IMR-90 (cell line): ENCODE measurements around the gene SNX30. TPM values are rescaled to one million over a fixed set of nuclear protein-coding genes. Genes with fewer than 3 reads are reported as not detected.

Experiments used
- ATAC-seq: fragments of 200-7000 bp; cut with Tn5 transposase; 2 replicates; pipeline ENCODE4 v1.9.1; 2020; ENCODE audit warnings: low read depth, mild to moderate bottlenecking, moderate library complexity
- BruUV-seq: library from RNA; stranded (reverse); fragments of 400-500 nt; replicated peaks from 2 replicates; lab custom pipeline; 2021; lab: Mats Ljungman, UMichigan
- CTCF ChIA-PET: fragments of 300-600 bp; formaldehyde crosslinking; extraction: SDS; loops from one replicate; lab custom pipeline; 2021; ENCODE audit warnings: antibody characterized with exemption; lab: Yijun Ruan, JAX
- POLR2A ChIA-PET: fragments of 300-600 bp; sonication (Branson Sonifier 250); formaldehyde crosslinking; loops from one replicate; lab custom pipeline; 2022; ENCODE audit warnings: antibody characterized with exemption; ENCODE audit not compliant: unreplicated experiment; lab: Charles Lee
- DNase-seq: peaks from one replicate; pipeline ENCODE4 v3.0.0; 2013
- H2AFZ ChIP-seq: replicated peaks from 2 replicates; pipeline ENCODE3; 2013; ENCODE audit warnings: low read length, mild to moderate bottlenecking; ENCODE audit not compliant: poor library complexity
- H2AK5ac ChIP-seq: 2 replicates; pipeline ENCODE4 v1.6.1; 2013; ENCODE audit warnings: low read depth, low read length, inconsistent platforms
- H2AK9ac ChIP-seq: replicated peaks from 2 replicates; pipeline ENCODE3; 2013; ENCODE audit warnings: mild to moderate bottlenecking, low read depth, low read length, moderate library complexity; ENCODE audit not compliant: poor library complexity
- H2BK120ac ChIP-seq: 2 replicates; pipeline ENCODE4 v1.6.1; 2013; ENCODE audit warnings: low read depth, low read length, inconsistent platforms
- H2BK15ac ChIP-seq: 3 replicates; pipeline ENCODE4 v1.6.1; 2013; ENCODE audit warnings: low read depth, low read length, inconsistent platforms
- H2BK20ac ChIP-seq: 2 replicates; pipeline ENCODE4 v1.6.1; 2013; ENCODE audit warnings: low read depth, mild to moderate bottlenecking, inconsistent platforms, low read length, moderate library complexity
- H2BK5ac ChIP-seq: 2 replicates; pipeline ENCODE4 v1.6.1; 2013; ENCODE audit warnings: mild to moderate bottlenecking, low read depth, low read length, inconsistent platforms; ENCODE audit not compliant: poor library complexity, severe bottlenecking
- H3K14ac ChIP-seq: replicated peaks from 2 replicates; pipeline ENCODE4 v1.6.1; 2013; ENCODE audit warnings: low read depth, low read length, inconsistent platforms
- H3K18ac ChIP-seq: 2 replicates; pipeline ENCODE4 v1.6.1; 2013; ENCODE audit warnings: low read depth, low read length, control low read depth
- H3K23ac ChIP-seq: 2 replicates; pipeline ENCODE4 v1.6.1; 2013; ENCODE audit warnings: low read depth, low read length, inconsistent platforms
- H3K27ac ChIP-seq: 2 replicates; pipeline ENCODE4 v1.5.1; 2013; ENCODE audit warnings: mild to moderate bottlenecking, control low read depth, low read length; ENCODE audit not compliant: insufficient read depth
- H3K27me3 ChIP-seq: 2 replicates; pipeline ENCODE4 v1.6.1; 2013; ENCODE audit warnings: low read length; ENCODE audit not compliant: control insufficient read depth, insufficient read depth
- H3K36me3 ChIP-seq: 2 replicates; pipeline ENCODE4 v1.6.1; 2013; ENCODE audit warnings: low read length, mixed read lengths; ENCODE audit not compliant: control insufficient read depth, insufficient read depth
- H3K4ac ChIP-seq: 2 replicates; pipeline ENCODE4 v1.6.1; 2013; ENCODE audit warnings: low read depth, low read length, inconsistent platforms
- H3K4me1 ChIP-seq: 2 replicates; pipeline ENCODE4 v1.6.1; 2013; ENCODE audit warnings: low read length, mixed read lengths; ENCODE audit not compliant: control insufficient read depth, insufficient read depth
- H3K4me2 ChIP-seq: 2 replicates; pipeline ENCODE4 v1.6.1; 2013; ENCODE audit warnings: low read depth, mild to moderate bottlenecking, control low read depth, low read length, moderate library complexity
- H3K4me3 ChIP-seq: 2 replicates; pipeline ENCODE4 v1.5.1; 2013; ENCODE audit warnings: low read depth, mild to moderate bottlenecking, control low read depth, low read length, moderate library complexity; ENCODE audit not compliant: insufficient read depth
- H3K56ac ChIP-seq: 2 replicates; pipeline ENCODE4 v1.6.1; 2013; ENCODE audit warnings: low read length, inconsistent platforms; ENCODE audit not compliant: insufficient read depth; ENCODE audit errors: extremely low read depth
- H3K79me1 ChIP-seq, 2 experiments: 2 replicates each; pipeline ENCODE4 v1.6.1; 2013; ENCODE audit warnings: low read length in 2 of 2, inconsistent platforms in 1 of 2, low read depth in 1 of 2
- H3K9ac ChIP-seq: 2 replicates; pipeline ENCODE4 v1.6.1; 2013; ENCODE audit warnings: low read depth, low read length, control low read depth
- H3K9me1 ChIP-seq: 2 replicates; pipeline ENCODE4 v1.6.1; 2013; ENCODE audit warnings: low read length, inconsistent platforms; ENCODE audit not compliant: insufficient read depth
- H3K9me3 ChIP-seq: 2 replicates; pipeline ENCODE4 v1.6.1; 2013; ENCODE audit warnings: low read length; ENCODE audit not compliant: control insufficient read depth, insufficient read depth
- H4K20me1 ChIP-seq: 2 replicates; pipeline ENCODE4 v1.6.1; 2013; ENCODE audit warnings: low read length, inconsistent platforms; ENCODE audit not compliant: insufficient read depth
- H4K5ac ChIP-seq: 2 replicates; pipeline ENCODE4 v1.6.1; 2013; ENCODE audit warnings: mild to moderate bottlenecking, low read depth, low read length, control low read depth
- H4K8ac ChIP-seq, 2 experiments: 2 replicates each; pipeline ENCODE4 v1.6.1; 2013; ENCODE audit warnings: low read depth in 2 of 2, low read length in 2 of 2, control low read depth in 1 of 2, inconsistent platforms in 1 of 2
- H4K91ac ChIP-seq: 2 replicates; pipeline ENCODE4 v1.6.1; 2013; ENCODE audit warnings: low read depth, low read length, inconsistent platforms; ENCODE audit not compliant: insufficient read depth
- BHLHE40 ChIP-seq: fragments of 150-350 bp; IDR thresholded peaks from 2 replicates; pipeline ENCODE4 v1.6.1; 2016; ENCODE audit warnings: mild to moderate bottlenecking, low read depth, low read length
- CEBPB ChIP-seq: IDR thresholded peaks from 2 replicates; pipeline ENCODE4 v1.6.1; 2012; ENCODE audit warnings: low read depth, low read length, improper control_type of control experiment
- CHD1 ChIP-seq: IDR thresholded peaks from 2 replicates; pipeline ENCODE4 v1.6.1; 2012; ENCODE audit warnings: low read depth, low read length, improper control_type of control experiment
- FOS ChIP-seq: fragments of 150-350 bp; IDR thresholded peaks from 2 replicates; pipeline ENCODE4 v1.6.1; 2016; ENCODE audit warnings: low read depth, low read length
- MAFK ChIP-seq: IDR thresholded peaks from 2 replicates; pipeline ENCODE4 v1.6.1; 2012; ENCODE audit warnings: low read depth, low read length, improper control_type of control experiment
- MAZ ChIP-seq: IDR thresholded peaks from 2 replicates; pipeline ENCODE4 v1.6.1; 2012; ENCODE audit warnings: low read depth, mild to moderate bottlenecking, low read length, improper control_type of control experiment, moderate library complexity, borderline replicate concordance
- MXI1 ChIP-seq: IDR thresholded peaks from 2 replicates; pipeline ENCODE4 v1.6.1; 2012; ENCODE audit warnings: low read depth, mild to moderate bottlenecking, low read length, moderate library complexity, borderline replicate concordance
- NFE2L2 ChIP-seq: fragments of 150-350 bp; IDR thresholded peaks from 2 replicates; pipeline ENCODE4 v1.6.1; 2016; ENCODE audit warnings: low read depth, mild to moderate bottlenecking, low read length
- POLR2A ChIP-seq: IDR thresholded peaks from 2 replicates; pipeline ENCODE4 v1.6.1; 2012; ENCODE audit warnings: mild to moderate bottlenecking, low read depth, low read length
- RAD21 ChIP-seq: IDR thresholded peaks from 2 replicates; pipeline ENCODE4 v1.6.1; 2012; ENCODE audit warnings: low read length, improper control_type of control experiment
- RCOR1 ChIP-seq: IDR thresholded peaks from 2 replicates; pipeline ENCODE4 v1.6.1; 2012; ENCODE audit warnings: mild to moderate bottlenecking, low read length, improper control_type of control experiment; ENCODE audit not compliant: insufficient replicate concordance
- RFX5 ChIP-seq: IDR thresholded peaks from 2 replicates; pipeline ENCODE4 v1.8.0; 2012; ENCODE audit warnings: low read depth, mild to moderate bottlenecking, low read length, moderate library complexity
- WGBS, 2 experiments: methylation state at CpG; one replicate each; pipeline versions ENCODE4 v1.1.5 to v1.1.7; 2013; ENCODE audit warnings: missing lambda C conversion rate in 2 of 2; ENCODE audit not compliant: insufficient read length in 1 of 2; ENCODE audit errors: extremely low coverage in 2 of 2; 5-methylcytosine and 5-hydroxymethylcytosine counted together
- dilution Hi-C: fragments of 300-500 bp; cut with HindIII; formaldehyde crosslinking; loops from one replicate; pipeline ENCODE4 v1.14.3; 2018; ENCODE audit warnings: low sequenced_read_pairs; ENCODE audit not compliant: unreplicated experiment
- in situ Hi-C: fragments of 300-500 bp; cut with MboI; formaldehyde crosslinking; loops from 3 replicates; pipeline ENCODE4 v1.14.3; 2019; ENCODE audit warnings: low sequenced_read_pairs, inconsistent platforms, mixed read lengths
- intact Hi-C: fragments of 100-400 bp; cut with micrococcal nuclease; formaldehyde crosslinking; loops from 2 replicates; pipeline ENCODE4 v1.10.0; 2022
- polyA plus RNA-seq, 3 experiments: library from polyadenylated mRNA; depleted of rRNA; stranded (reverse); fragments of >200 nt; gene quantifications; 2 replicates each; pipeline ENCODE4 v1.2.3, GENCODE V29; 2012; ENCODE audit warnings: low replicate concordance in 1 of 3
- total RNA-seq: library from RNA; depleted of rRNA; stranded (reverse); fragments of >200 nt; gene quantifications from 2 replicates; pipeline ENCODE4 v1.2.3, GENCODE V29; 2012
- TF ChIP-seq, protein P1 (sequence below): fragments of 150-350 bp; IDR thresholded peaks from 2 replicates; pipeline ENCODE4 v1.6.1; 2016; ENCODE audit warnings: low read depth, mild to moderate bottlenecking, low read length, moderate library complexity, borderline replicate concordance
- TF ChIP-seq, protein P2 (sequence below): conservative IDR thresholded peaks from 2 replicates; pipeline ENCODE4 v1.5.1; 2012; ENCODE audit warnings: mild to moderate bottlenecking, low read depth, low read length, improper control_type of control experiment

SNX30 gene
- total and polyA plus RNA-seq, 2 of the 4 experiments (the other 2 are of a cell fraction): 8.0 to 18.8 TPM

GRCh38 chr9:112764344-112764743, 13.8 kb downstream of the SNX30 start:
- Histone ChIP-seq H2BK20ac (peak overlapping the region; percentile 67), H4K8ac (peak overlapping the region in 1 of 2 experiments; percentile 51; a peak in 2 of 4 replicates), H2AFZ (peak overlapping the region; percentile 44), H2AK9ac (peak overlapping the region; percentile 62), H3K36me3 (no peaks in the 10 kb centered on the region), H3K4me2 (peak overlapping the region; percentile 25), H3K4me3 (no peak overlapping the region), H2AK5ac (peak overlapping the region; percentile 71; the same call in 1 of the 2 replicates), H2BK5ac (peak overlapping the region; percentile 66), H3K4me1 (peaks cover 25% of the 10 kb centered on the region), H3K9ac (no peak overlapping the region), H3K56ac (no peak overlapping the region), H4K91ac (no peak overlapping the region), H3K18ac (no peak overlapping the region; the same call in 1 of the 2 replicates), H3K23ac (peak overlapping the region; percentile 70; the same call in 1 of the 2 replicates), H3K79me1 (peaks cover 27 to 62% of the 10 kb centered on the region in 2 experiments; a peak in 3 of 4 replicates), H3K27me3 (no peaks in the 10 kb centered on the region), H3K9me3 (no peaks in the 10 kb centered on the region), H4K5ac (no peak overlapping the region), H3K4ac (peak overlapping the region; percentile 47), H2BK120ac (peak overlapping the region; percentile 69), H3K27ac (no peak overlapping the region), H3K14ac (peak overlapping the region; percentile 73), H4K20me1 (peaks cover 46% of the 10 kb centered on the region), H2BK15ac (0 out of 3 replicates have a peak overlapping the region, but pooled peaks have one; percentile 78), H3K9me1 (peaks cover 37% of the 10 kb centered on the region)
- BruUV-seq: no TSS peak
- ChIA-PET POLR2A (no interaction called here), CTCF (interaction anchor here (1.1 to 1.2 kb wide), 2 partner anchors 10 to 11 kb away, joined by 4 to 5 read pairs; no protein-coding TSS in a partner anchor)
- DNase-seq (peak; percentile 91), ATAC-seq (peak; percentile 83)
- in situ Hi-C loops: no loop called here
- intact Hi-C loops: no loop called here
- WGBS, 2 experiments: 46% methylated on average over 4 of the region's 5 CpGs; no CpG with 5 or more reads in 1 of the 2 experiments
- no peak for TF ChIP-seq MAFK
- TF ChIP-seq, protein P1, sequence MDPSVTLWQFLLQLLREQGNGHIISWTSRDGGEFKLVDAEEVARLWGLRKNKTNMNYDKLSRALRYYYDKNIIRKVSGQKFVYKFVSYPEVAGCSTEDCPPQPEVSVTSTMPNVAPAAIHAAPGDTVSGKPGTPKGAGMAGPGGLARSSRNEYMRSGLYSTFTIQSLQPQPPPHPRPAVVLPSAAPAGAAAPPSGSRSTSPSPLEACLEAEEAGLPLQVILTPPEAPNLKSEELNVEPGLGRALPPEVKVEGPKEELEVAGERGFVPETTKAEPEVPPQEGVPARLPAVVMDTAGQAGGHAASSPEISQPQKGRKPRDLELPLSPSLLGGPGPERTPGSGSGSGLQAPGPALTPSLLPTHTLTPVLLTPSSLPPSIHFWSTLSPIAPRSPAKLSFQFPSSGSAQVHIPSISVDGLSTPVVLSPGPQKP: no peak
- TF ChIP-seq CEBPB: peak; percentile 98
- TF ChIP-seq CHD1: no peak
- TF ChIP-seq, protein P2, sequence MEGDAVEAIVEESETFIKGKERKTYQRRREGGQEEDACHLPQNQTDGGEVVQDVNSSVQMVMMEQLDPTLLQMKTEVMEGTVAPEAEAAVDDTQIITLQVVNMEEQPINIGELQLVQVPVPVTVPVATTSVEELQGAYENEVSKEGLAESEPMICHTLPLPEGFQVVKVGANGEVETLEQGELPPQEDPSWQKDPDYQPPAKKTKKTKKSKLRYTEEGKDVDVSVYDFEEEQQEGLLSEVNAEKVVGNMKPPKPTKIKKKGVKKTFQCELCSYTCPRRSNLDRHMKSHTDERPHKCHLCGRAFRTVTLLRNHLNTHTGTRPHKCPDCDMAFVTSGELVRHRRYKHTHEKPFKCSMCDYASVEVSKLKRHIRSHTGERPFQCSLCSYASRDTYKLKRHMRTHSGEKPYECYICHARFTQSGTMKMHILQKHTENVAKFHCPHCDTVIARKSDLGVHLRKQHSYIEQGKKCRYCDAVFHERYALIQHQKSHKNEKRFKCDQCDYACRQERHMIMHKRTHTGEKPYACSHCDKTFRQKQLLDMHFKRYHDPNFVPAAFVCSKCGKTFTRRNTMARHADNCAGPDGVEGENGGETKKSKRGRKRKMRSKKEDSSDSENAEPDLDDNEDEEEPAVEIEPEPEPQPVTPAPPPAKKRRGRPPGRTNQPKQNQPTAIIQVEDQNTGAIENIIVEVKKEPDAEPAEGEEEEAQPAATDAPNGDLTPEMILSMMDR: no peak
- no peak for TF ChIP-seq RFX5
- no peak for TF ChIP-seq NFE2L2
- 0 out of 2 replicates have a peak, but pooled peaks have one; percentile 35 for TF ChIP-seq MXI1
- TF ChIP-seq BHLHE40: 0 out of 2 replicates have a peak, but pooled peaks have one; percentile 38
- 0 out of 2 replicates have a peak, but pooled peaks have one; percentile 10 for TF ChIP-seq RAD21
- no peak for TF ChIP-seq POLR2A
- TF ChIP-seq FOS: peak; percentile 39; the same call in 1 of the 2 replicates
- TF ChIP-seq RCOR1: peak; percentile 50
- TF ChIP-seq MAZ: no peak
- dilution Hi-C loops: no loop called here
